ENCODE results near the gene WDFY2. TPM values are rescaled to one million over a fixed set of nuclear protein-coding genes. Genes with fewer than 3 reads are reported as not detected.

Gene WDFY2
- total RNA-seq, 1 experiment from 2014 or later: 14.1 TPM

DNA sequence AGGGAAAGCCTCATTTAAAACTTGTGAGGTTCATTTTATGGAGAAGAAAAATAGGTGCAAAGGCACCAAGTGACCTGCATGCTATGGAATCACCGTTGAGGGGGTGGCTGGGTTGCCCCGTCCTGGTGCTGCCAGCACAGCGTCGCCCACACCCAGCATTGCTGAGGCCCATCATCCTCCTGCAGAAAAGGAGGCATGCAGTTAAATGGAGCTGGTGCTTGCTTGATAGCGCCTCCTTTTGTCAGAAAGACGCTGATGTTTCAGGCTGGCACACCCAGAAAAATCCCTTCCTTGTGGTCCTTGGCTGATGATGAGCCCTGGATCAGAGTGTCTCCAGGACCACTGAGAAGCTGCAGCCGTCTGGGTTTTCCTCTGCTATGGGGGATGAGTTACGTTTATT is 182.8 kb downstream of the WDFY2 start:
- DNase-seq: no peak
- no peak overlapping the region for H3K4me2 ChIP-seq
- BruUV-seq (replicated peaks): no TSS peak
- no peak overlapping the region for H2AFZ ChIP-seq
- no peak overlapping the region for H3K4me3 ChIP-seq
- H3K9me2 ChIP-seq (ENCODE audit: insufficient read depth): no peaks in the 10 kb centered on the region; the same call in 1 of the 2 replicates
- POLR2A ChIA-PET (ENCODE audit: unreplicated experiment): no interaction called here
- H3K27me3 ChIP-seq (ENCODE audit: insufficient read depth, low read depth): no peaks in the 10 kb centered on the region
- H3F3A ChIP-seq (ENCODE audit: insufficient read depth, low read depth): no peaks in the 10 kb centered on the region
- intact Hi-C loops (cut with micrococcal nuclease; ENCODE audit: unreplicated experiment): no loop called here
- no peaks in the 10 kb centered on the region for H4K20me1 ChIP-seq (ENCODE audit: insufficient read depth)
- TF ChIP-seq EZH2 (IDR thresholded peaks at IDR 0.05; ENCODE audit: low read depth): no peak
- TF ChIP-seq, protein P1, sequence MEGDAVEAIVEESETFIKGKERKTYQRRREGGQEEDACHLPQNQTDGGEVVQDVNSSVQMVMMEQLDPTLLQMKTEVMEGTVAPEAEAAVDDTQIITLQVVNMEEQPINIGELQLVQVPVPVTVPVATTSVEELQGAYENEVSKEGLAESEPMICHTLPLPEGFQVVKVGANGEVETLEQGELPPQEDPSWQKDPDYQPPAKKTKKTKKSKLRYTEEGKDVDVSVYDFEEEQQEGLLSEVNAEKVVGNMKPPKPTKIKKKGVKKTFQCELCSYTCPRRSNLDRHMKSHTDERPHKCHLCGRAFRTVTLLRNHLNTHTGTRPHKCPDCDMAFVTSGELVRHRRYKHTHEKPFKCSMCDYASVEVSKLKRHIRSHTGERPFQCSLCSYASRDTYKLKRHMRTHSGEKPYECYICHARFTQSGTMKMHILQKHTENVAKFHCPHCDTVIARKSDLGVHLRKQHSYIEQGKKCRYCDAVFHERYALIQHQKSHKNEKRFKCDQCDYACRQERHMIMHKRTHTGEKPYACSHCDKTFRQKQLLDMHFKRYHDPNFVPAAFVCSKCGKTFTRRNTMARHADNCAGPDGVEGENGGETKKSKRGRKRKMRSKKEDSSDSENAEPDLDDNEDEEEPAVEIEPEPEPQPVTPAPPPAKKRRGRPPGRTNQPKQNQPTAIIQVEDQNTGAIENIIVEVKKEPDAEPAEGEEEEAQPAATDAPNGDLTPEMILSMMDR (conservative IDR thresholded peaks at IDR 0.05): no peak
- H3K79me2 ChIP-seq (ENCODE audit: low read depth): no peaks in the 10 kb centered on the region
- H3K27ac ChIP-seq: no peak overlapping the region
- CTCF ChIA-PET: no interaction called here
- no peaks in the 10 kb centered on the region for H3K9me3 ChIP-seq (ENCODE audit: insufficient read depth, low read depth)
- H3K4me1 ChIP-seq (replicated peaks; ENCODE audit: insufficient read depth): no peaks in the 10 kb centered on the region
- H3K36me3 ChIP-seq (ENCODE audit: low read depth): no peaks in the 10 kb centered on the region

DNA sequence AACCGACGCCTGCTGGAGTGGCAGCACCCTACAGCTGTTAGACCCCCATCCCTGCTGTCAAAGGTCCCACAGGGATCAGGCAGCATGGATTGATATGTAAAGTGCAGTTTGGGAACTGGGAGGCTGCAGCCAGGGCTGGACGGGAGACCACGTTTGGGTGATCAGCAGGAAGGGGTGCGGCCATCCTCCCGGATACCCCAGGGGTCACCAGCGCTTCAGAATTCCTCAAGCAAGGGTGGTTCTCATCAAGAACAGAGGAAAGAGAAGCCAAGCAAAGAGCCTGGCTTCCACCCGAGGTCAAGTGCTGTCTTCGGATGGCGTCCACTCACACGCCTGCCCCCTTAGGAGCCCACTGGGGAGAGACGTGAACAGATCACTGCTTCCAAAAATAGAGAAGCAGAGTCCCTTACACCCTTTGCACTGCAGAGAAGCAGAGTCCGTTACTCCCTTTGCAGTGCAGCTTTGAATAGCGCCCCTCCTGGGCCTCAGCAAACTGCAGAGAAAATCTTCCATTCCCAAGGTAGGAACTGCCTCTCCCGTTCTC is 184.2 kb downstream of the WDFY2 start:
- H3K79me2 ChIP-seq (ENCODE audit: low read depth): no peaks in the 10 kb centered on the region
- no peaks in the 10 kb centered on the region; the same call in 1 of the 2 replicates for H3K9me2 ChIP-seq (ENCODE audit: insufficient read depth)
- TF ChIP-seq, protein P1 (conservative IDR thresholded peaks at IDR 0.05): no peak
- no peak for TF ChIP-seq EZH2 (IDR thresholded peaks at IDR 0.05; ENCODE audit: low read depth)
- ChIA-PET POLR2A (ENCODE audit: unreplicated experiment) (no interaction called here), CTCF (no interaction called here)
- intact Hi-C loops (cut with micrococcal nuclease; ENCODE audit: unreplicated experiment): no loop called here
- no peaks in the 10 kb centered on the region for H3K9me3 ChIP-seq (ENCODE audit: insufficient read depth, low read depth)
- no peak overlapping the region for H3K27ac ChIP-seq
- H3K4me2 ChIP-seq: no peak overlapping the region
- H4K20me1 ChIP-seq (ENCODE audit: insufficient read depth): no peaks in the 10 kb centered on the region
- H3K27me3 ChIP-seq (ENCODE audit: insufficient read depth, low read depth): no peaks in the 10 kb centered on the region
- no peak overlapping the region for H2AFZ ChIP-seq
- no peaks in the 10 kb centered on the region for H3K4me1 ChIP-seq (replicated peaks; ENCODE audit: insufficient read depth)
- no peaks in the 10 kb centered on the region for H3F3A ChIP-seq (ENCODE audit: insufficient read depth, low read depth)
- no peak for DNase-seq
- BruUV-seq (replicated peaks): no TSS peak
- H3K4me3 ChIP-seq: no peak overlapping the region
- H3K36me3 ChIP-seq (ENCODE audit: low read depth): no peaks in the 10 kb centered on the region

DNA sequence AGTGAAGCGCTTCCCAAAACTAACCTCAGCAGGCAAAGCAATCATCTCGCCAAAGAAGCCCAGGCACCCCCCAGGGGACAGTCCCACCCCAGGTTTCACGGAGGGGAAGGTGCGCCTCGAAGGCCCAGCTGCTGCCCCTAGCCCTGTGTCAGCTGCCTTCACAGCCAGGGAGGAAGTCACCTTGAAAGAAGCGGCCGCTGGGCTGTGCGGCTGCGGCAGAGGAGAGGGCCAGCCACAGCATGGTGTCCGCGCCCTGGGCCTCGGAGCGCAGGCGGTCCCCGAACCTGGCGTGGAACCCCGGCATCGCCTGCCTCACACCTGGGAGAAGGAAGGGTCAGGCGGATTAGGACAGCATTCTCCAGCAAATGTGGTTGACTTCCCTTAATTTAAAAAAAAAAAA is 184.7 kb downstream of the WDFY2 start:
- intact Hi-C loops (cut with micrococcal nuclease; ENCODE audit: unreplicated experiment): no loop called here
- POLR2A ChIA-PET (ENCODE audit: unreplicated experiment): no interaction called here

More for the DNA sequence above, 184.7 kb downstream of the WDFY2 start:
- Histone ChIP-seq H3F3A (ENCODE audit: insufficient read depth, low read depth) (no peaks in the 10 kb centered on the region), H3K27ac (no peak overlapping the region), H3K9me3 (ENCODE audit: insufficient read depth, low read depth) (no peaks in the 10 kb centered on the region), H3K4me1 (replicated peaks; ENCODE audit: insufficient read depth) (no peaks in the 10 kb centered on the region), H3K4me3 (no peak overlapping the region), H3K9me2 (ENCODE audit: insufficient read depth) (no peaks in the 10 kb centered on the region; the same call in 1 of the 2 replicates), H2AFZ (no peak overlapping the region), H3K4me2 (no peak overlapping the region), H4K20me1 (ENCODE audit: insufficient read depth) (no peaks in the 10 kb centered on the region), H3K36me3 (ENCODE audit: low read depth) (no peaks in the 10 kb centered on the region), H3K27me3 (ENCODE audit: insufficient read depth, low read depth) (no peaks in the 10 kb centered on the region), H3K79me2 (ENCODE audit: low read depth) (no peaks in the 10 kb centered on the region)
- no peak for DNase-seq
- CTCF ChIA-PET: no interaction called here
- TF ChIP-seq, protein P1 (conservative IDR thresholded peaks at IDR 0.05): no peak
- TF ChIP-seq EZH2 (IDR thresholded peaks at IDR 0.05; ENCODE audit: low read depth): no peak
- no TSS peak for BruUV-seq (replicated peaks)

Data from PC-9 (cell line).